GM12801 (cell line): Measurements from ENCODE around the gene NOB1.

ENCODE experiments used
- TF ChIP-seq, protein P1 (sequence below): IDR thresholded peaks from one replicate; pipeline ENCODE4 v1.5.1; 2011; ENCODE audit warnings: control low read depth; ENCODE audit not compliant: insufficient read length; ENCODE audit errors: extremely low read depth

The NOB1 gene

DNA sequence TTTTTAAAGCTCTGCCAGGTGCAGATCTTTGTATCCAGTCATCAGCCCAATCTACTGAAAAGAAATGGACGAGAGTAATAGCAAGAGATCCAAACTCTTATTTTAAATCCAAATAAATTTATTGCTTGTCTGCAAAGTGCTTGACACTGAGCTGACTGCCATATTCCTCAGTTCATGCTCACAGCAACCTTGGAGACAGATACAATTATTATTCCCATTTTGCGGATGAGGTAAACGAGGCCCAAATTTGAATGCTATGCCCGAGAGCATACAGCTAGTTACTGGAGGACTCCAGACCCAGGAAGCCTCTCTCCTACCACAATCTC, 620 bp downstream of the NOB1 start:
- TF ChIP-seq, protein P1, sequence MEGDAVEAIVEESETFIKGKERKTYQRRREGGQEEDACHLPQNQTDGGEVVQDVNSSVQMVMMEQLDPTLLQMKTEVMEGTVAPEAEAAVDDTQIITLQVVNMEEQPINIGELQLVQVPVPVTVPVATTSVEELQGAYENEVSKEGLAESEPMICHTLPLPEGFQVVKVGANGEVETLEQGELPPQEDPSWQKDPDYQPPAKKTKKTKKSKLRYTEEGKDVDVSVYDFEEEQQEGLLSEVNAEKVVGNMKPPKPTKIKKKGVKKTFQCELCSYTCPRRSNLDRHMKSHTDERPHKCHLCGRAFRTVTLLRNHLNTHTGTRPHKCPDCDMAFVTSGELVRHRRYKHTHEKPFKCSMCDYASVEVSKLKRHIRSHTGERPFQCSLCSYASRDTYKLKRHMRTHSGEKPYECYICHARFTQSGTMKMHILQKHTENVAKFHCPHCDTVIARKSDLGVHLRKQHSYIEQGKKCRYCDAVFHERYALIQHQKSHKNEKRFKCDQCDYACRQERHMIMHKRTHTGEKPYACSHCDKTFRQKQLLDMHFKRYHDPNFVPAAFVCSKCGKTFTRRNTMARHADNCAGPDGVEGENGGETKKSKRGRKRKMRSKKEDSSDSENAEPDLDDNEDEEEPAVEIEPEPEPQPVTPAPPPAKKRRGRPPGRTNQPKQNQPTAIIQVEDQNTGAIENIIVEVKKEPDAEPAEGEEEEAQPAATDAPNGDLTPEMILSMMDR = no peak

DNA sequence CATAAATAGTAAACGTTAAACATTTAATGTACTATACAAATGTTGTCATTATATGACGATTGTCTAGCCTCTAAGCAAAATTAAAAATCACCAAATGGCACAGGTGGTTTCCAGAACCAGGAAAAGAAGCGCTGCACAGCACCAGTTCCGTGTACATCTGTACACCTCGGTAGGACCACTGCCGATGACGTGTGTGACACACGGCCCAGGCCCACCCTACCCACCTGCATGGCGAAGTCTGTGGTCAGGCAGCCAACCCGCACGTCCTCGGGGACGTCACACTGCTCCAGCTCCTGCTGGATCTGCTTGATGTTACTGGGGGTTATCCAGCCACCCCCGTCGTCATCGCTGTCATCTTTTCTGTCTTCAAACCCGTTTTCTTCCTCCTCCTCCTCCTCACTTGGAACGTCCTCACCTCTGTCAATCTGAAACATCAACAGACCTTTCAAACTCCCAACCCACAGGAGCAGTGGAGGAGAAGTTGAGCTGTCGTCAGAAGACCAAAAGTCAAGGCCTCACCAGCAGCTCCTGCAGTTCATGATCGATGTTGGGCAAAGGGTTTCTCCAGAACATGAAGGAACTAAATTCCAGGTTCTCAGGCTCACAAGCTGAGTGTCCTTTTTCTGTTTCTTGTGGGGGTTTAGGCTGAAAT, 5.9 kb downstream of the NOB1 start:
- TF ChIP-seq, protein P1 = no peak

DNA sequence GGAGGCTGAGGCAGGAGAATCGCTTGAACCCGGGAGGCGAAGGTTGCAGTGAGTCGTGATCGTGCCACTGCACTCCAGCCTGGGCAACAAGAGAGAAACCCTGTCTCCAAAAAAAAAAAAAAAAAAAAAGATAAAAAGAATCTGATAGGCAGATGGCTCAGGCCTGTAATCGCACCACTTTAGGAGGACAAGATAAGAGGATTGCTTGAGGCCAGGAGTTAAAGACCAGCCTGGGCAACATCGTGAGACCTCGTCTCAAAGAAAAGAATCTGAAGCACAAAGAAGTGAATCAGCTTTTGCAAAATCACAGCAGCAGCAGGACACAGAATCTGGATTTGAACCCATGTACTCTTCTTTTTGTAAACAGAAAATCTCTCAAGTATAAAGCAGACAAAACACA, 7.6 kb downstream of the NOB1 start:
- TF ChIP-seq, protein P1 = no peak

DNA sequence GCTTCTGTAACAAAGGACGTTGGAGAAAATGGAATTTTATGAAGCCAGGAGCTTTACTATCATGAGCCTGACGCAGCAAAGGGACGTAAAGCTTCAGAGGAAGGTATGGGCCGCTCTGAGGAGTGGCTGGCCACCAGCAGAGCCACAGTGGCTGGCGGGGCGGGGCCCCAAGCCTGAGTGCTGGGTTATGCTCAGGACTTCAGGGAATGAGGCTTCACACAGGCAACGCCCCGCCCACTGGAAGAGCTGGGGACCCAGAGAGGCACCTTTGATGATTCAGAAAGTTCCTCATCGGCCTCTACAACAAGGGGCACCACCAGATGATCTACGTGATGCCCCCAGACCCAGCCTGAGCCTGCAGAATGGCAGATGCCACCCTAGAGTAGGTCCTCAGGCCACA, 8.8 kb downstream of the NOB1 start:
- TF ChIP-seq, protein P1 = no peak

DNA sequence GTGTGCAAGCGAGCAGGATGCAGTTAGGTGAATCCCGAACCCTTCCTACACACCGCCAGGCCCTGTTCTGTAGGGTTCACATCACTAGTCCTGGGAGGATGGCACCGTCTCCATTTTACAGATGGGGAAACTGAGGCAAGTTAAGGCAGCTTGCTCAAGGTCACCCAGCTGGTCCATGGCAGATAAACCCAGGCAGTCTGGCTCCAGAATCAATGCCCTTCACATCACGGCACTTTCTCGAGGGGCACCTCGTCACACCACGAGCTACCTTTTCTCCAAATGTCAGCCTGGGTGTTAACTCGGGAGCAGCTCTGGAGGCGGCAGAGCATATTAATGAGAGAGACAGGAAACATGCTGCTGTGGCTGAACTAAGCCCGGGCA, 9.5 kb downstream of the NOB1 start:
- TF ChIP-seq, protein P1 = no peak

DNA sequence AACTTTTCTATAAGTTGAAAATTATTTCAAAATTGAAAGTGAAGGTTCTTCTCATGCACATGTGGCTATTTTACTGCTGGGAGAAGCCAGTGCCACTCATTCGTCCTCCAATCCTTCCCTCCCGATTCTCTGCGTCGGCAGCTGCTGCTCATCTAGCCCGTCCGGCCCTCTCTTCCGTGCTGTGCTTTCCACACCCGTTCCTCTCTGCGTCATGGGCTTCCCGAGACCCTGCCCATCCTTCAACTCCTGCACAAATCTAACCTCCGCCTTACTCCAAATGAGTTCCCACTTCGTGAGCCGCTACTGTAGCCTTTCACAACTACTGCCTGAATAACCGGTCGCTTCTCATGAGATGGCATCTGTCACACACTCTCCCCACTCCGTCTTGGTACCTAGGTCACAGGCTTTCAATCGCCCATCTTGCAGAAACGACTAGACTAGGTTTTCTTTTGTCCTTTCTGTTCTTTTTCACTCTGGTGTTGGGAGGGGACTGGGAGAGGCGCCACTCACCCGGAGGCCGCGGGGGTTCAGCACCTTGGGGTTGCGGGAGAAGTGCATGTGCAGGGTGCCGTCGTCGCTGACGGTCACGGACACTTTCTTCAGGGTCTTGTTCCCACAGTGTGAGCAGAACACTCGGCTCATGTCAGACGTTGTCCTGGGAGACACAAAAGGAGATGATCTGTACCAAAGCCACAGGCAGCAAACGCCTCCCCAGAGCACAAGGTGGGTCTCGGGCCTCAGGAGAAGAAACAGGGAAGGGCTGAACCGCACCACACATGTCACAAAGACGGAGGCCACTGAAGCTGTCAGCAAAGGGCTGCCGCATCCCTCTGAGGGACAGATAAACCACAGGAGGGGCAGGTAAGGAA, 10.1 kb downstream of the NOB1 start:
- TF ChIP-seq, protein P1 = no peak

DNA sequence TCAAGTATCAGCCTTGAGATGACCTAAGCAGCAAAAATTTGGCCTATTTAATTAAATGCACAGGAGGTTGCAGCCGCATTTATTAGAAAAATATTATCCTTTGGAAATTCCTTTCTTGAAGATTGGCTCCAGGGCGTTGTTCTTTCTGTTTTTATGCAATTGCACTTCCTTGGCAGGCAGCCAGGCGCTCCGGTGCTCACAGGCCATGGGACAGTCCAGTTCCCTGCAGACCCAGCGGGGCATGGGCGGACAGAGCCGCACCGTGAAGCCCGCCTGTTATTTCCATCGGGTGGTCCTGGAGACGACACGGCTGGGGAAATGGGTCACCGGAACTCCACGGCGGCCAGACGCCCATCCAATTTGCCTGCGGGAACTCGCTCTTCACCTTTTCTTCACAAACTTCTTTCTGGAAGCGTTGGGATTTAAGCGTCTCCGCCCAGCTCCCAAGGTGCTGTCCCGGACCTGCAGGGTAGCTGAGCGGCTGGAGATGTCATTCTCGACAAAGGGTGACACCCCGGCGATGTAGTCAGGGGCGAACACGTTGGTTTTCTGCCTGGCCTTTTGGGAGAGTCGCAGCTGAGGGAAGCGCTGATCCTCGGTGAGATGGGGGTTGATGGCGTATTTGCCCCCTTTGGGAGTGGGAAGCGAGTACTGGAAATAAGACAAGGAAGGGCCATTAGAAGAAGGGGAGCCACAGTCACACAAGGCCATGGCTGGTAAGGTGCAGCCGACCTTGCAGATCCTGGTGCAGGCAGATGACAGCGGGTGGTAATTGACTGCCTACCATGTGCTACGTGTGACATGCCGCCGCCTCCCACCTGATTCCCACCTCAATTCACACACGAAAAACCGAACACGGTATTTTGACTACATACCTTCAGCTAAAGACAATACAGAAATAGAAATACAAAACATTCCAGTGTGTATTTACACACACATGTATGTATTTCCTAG, 12.5 kb downstream of the NOB1 start:
- TF ChIP-seq, protein P1 = no peak
